DND-41 (cell line): ENCODE measurements around the gene COPS8.

Experiments
- ATAC-seq: fragments of 200-7000 bp; cut with Tn5 transposase; 3 replicates; pipeline ENCODE4 v1.9.1; 2021; ENCODE audit warnings: low read depth; ENCODE audit not compliant: insufficient read depth
- DNase-seq: peaks from one replicate; pipeline ENCODE4 v3.0.0-alpha.2; 2020
- H2AFZ ChIP-seq: 2 replicates; pipeline ENCODE4 v1.6.0; 2012; ENCODE audit warnings: low read depth, low read length
- H3K27ac ChIP-seq: 2 replicates; pipeline ENCODE4 v1.5.1; 2012; ENCODE audit warnings: low read length, inconsistent platforms
- H3K27me3 ChIP-seq: fragments of 200-600 bp; sonication (generic); 2 replicates; pipeline ENCODE4 v1.6.0; 2012; ENCODE audit warnings: low read length, mild to moderate bottlenecking, inconsistent platforms; ENCODE audit not compliant: insufficient read depth, poor library complexity
- H3K36me3 ChIP-seq: 2 replicates; pipeline ENCODE4 v1.5.1; 2012; ENCODE audit warnings: low read length, inconsistent platforms; ENCODE audit not compliant: insufficient read depth
- H3K4me1 ChIP-seq: 2 replicates; pipeline ENCODE4 v1.5.1; 2012; ENCODE audit warnings: mild to moderate bottlenecking, low read length; ENCODE audit not compliant: insufficient read depth
- H3K4me2 ChIP-seq: 2 replicates; pipeline ENCODE4 v1.6.0; 2012; ENCODE audit warnings: mild to moderate bottlenecking, moderate library complexity, low read length, inconsistent platforms; ENCODE audit not compliant: insufficient read depth
- H3K4me3 ChIP-seq, 2 experiments: fragments of 200-600 bp in 1 of 2; shearing (Covaris generic) in 1 of 2; 2 replicates each; pipeline ENCODE4 v1.5.1; 2012 to 2016; ENCODE audit warnings: inconsistent platforms in 2 of 2, low read length in 2 of 2, mild to moderate bottlenecking in 2 of 2, low read depth in 1 of 2, moderate library complexity in 1 of 2
- H3K79me2 ChIP-seq: 2 replicates; pipeline ENCODE4 v1.6.0; 2012; ENCODE audit warnings: low read length, inconsistent platforms; ENCODE audit not compliant: insufficient read depth
- H3K9ac ChIP-seq: 2 replicates; pipeline ENCODE4 v1.6.0; 2012; ENCODE audit warnings: low read depth, mild to moderate bottlenecking, inconsistent platforms, low read length, moderate library complexity
- H3K9me3 ChIP-seq: 2 replicates; pipeline ENCODE4 v1.5.1; 2012; ENCODE audit warnings: low read length, moderate library complexity, mild to moderate bottlenecking, inconsistent platforms; ENCODE audit not compliant: insufficient read depth, severe bottlenecking
- H4K20me1 ChIP-seq: 2 replicates; pipeline ENCODE4 v1.6.0; 2012; ENCODE audit warnings: low read length; ENCODE audit not compliant: insufficient read depth
- EZH2 ChIP-seq: IDR thresholded peaks from 3 replicates; pipeline ENCODE4 v1.6.1; 2012; ENCODE audit warnings: borderline replicate concordance, low read depth, mild to moderate bottlenecking, moderate library complexity, low read length, inconsistent platforms; ENCODE audit not compliant: severe bottlenecking
- TF ChIP-seq, protein P1 (sequence below): IDR thresholded peaks from 2 replicates; pipeline ENCODE4 v1.5.1; 2012; ENCODE audit warnings: borderline replicate concordance, low read length, moderate library complexity, mild to moderate bottlenecking; ENCODE audit not compliant: poor library complexity, severe bottlenecking; ENCODE audit errors: extremely low read depth

Gene COPS8

DNA sequence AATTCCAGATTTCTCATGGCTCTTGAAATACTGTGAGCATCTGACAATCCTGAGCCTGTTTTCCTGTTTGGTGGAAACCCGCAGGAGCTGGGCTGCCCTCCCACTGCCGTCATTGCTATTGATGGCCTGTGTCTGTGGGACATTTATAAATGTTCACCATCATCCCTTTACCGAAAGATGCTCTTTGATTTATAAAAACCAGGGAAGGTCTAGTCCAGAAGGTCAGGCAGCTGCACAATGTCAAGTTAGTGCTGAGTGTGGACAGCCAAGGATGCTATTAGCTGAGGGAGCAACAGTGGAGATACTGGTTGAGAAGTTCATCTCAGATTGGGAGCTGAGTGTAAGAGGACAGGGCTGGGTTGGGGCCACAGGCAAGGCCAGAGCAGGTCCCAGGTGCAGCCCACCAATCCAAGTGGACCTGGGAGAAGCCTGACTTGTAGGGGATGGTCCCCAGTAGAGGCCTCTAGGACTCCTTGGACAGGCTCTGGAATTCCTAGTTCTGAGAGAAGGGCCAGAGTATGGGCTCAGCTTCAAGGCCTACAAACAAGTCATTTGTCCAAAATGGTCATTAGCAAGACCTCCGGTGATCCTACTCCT, 55.1 kb downstream of the COPS8 start:
- ATAC-seq (no peak), DNase-seq (no peak)
- H3K36me3 ChIP-seq, result no peaks in the 10 kb centered on the region
- H3K27me3 ChIP-seq, result no peaks in the 10 kb centered on the region
- H3K27ac ChIP-seq, result no peak overlapping the region
- H3K9ac ChIP-seq, result no peak overlapping the region
- H3K4me2 ChIP-seq, result no peak overlapping the region
- H3K4me3 ChIP-seq, result no peak overlapping the region
- no peaks in the 10 kb centered on the region for H3K4me1 ChIP-seq
- H3K79me2 ChIP-seq, result no peaks in the 10 kb centered on the region
- no peaks in the 10 kb centered on the region for H4K20me1 ChIP-seq
- H3K9me3 ChIP-seq, result no peaks in the 10 kb centered on the region
- H2AFZ ChIP-seq, result no peak overlapping the region
- TF ChIP-seq, protein P1, sequence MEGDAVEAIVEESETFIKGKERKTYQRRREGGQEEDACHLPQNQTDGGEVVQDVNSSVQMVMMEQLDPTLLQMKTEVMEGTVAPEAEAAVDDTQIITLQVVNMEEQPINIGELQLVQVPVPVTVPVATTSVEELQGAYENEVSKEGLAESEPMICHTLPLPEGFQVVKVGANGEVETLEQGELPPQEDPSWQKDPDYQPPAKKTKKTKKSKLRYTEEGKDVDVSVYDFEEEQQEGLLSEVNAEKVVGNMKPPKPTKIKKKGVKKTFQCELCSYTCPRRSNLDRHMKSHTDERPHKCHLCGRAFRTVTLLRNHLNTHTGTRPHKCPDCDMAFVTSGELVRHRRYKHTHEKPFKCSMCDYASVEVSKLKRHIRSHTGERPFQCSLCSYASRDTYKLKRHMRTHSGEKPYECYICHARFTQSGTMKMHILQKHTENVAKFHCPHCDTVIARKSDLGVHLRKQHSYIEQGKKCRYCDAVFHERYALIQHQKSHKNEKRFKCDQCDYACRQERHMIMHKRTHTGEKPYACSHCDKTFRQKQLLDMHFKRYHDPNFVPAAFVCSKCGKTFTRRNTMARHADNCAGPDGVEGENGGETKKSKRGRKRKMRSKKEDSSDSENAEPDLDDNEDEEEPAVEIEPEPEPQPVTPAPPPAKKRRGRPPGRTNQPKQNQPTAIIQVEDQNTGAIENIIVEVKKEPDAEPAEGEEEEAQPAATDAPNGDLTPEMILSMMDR, result no peak
- no peak for TF ChIP-seq EZH2

DNA sequence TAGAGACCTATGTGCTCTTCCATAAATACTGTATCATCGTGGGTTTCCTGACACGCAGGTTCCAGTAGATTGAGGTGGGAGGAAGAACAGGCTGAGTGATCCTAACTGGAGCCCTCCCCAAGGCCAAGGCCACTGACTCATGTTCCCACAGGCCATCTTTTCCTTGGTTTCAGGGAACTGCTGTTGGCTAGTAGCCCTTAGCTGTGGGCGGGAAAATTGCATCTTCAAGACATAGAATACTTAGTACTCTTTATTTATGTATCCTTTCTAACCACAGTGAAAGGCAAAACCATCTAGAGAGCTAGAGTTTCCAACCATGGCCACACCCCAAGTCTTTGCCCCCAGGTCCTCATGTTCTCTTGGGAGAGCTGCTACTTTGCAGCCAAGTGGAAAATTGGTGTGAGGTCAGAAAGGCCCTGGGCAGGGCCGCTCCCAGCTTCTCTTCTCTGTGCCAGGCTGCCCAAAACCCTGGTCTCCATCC, 55.9 kb downstream of the COPS8 start:
- H3K27ac ChIP-seq, result no peak overlapping the region
- no peaks in the 10 kb centered on the region for H3K4me1 ChIP-seq
- DNase-seq (no peak), ATAC-seq (no peak)
- H4K20me1 ChIP-seq, result no peaks in the 10 kb centered on the region
- H3K79me2 ChIP-seq, result no peaks in the 10 kb centered on the region
- no peak overlapping the region for H3K4me3 ChIP-seq
- no peak overlapping the region for H2AFZ ChIP-seq
- TF ChIP-seq, protein P1, result no peak
- TF ChIP-seq EZH2, result no peak
- H3K27me3 ChIP-seq, result no peaks in the 10 kb centered on the region
- H3K36me3 ChIP-seq, result no peaks in the 10 kb centered on the region
- no peak overlapping the region for H3K4me2 ChIP-seq
- H3K9ac ChIP-seq, result no peak overlapping the region
- H3K9me3 ChIP-seq, result peaks cover 6% of the 10 kb centered on the region

DNA sequence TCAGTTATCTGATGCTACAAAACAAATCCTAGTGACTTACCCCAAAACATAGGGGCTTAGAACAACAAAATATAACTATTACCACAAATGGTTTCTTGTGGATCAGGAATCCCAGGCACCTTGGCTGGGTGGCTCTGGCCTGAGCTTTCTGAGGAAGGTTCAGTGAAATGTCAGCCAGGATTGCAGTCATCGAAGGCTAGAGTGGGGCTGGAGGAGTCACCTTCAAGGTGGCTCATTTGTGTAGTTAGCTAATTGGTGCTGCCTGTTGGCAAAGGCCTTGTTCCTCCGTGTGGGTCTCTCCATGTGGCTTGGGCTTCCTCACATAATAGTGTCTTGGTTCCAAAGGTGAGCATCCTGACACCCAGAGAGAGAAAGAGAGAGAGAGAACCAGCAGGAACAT, 57.4 kb downstream of the COPS8 start:
- Histone ChIP-seq H3K9ac (no peak overlapping the region), H3K36me3 (no peaks in the 10 kb centered on the region), H3K27ac (no peak overlapping the region), H3K4me2 (no peak overlapping the region), H3K27me3 (no peaks in the 10 kb centered on the region), H3K4me1 (no peaks in the 10 kb centered on the region), H2AFZ (no peak overlapping the region), H3K79me2 (no peaks in the 10 kb centered on the region), H4K20me1 (no peaks in the 10 kb centered on the region), H3K4me3 (no peak overlapping the region), H3K9me3 (peaks cover 19% of the 10 kb centered on the region)
- DNase-seq (no peak), ATAC-seq (no peak)
- TF ChIP-seq, protein P1, result no peak
- TF ChIP-seq EZH2, result no peak
